MCF 10A (cell line): ENCODE measurements around the gene TNS2. TPM values are rescaled to one million over a fixed set of nuclear protein-coding genes. Genes with fewer than 3 reads are reported as not detected.

Experiments
- BruUV-seq: library from RNA; stranded (reverse); fragments of 400-500 nt; replicated peaks from 2 replicates; lab custom pipeline; 2021; lab: Mats Ljungman, UMichigan
- CTCF ChIA-PET: fragments of 300-600 bp; sonication (Branson Sonifier 250); formaldehyde crosslinking; extraction: SDS; loops from one replicate; lab custom pipeline; 2021; ENCODE audit warnings: antibody characterized with exemption, inconsistent platforms; lab: Yijun Ruan, JAX
- POLR2A ChIA-PET: fragments of 300-600, 350-650 bp; sonication (Branson Sonifier 250); formaldehyde crosslinking; extraction: SDS; loops from one replicate; lab custom pipeline; 2020; ENCODE audit warnings: antibody characterized with exemption, inconsistent platforms; lab: Yijun Ruan, JAX
- DNase-seq: peaks from one replicate; pipeline ENCODE4 v3.0.0-alpha.2; 2018; ENCODE audit not compliant: unreplicated experiment
- H3K27ac Mint-ChIP-seq: one replicate; pipeline ENCODE4 v1.8.0; 2022; ENCODE audit warnings: mild to moderate bottlenecking, low read depth, mixed read lengths; ENCODE audit not compliant: unreplicated experiment
- H3K27me3 Mint-ChIP-seq: one replicate; pipeline ENCODE4 v1.8.0; 2022; ENCODE audit warnings: mixed read lengths; ENCODE audit not compliant: insufficient read depth, unreplicated experiment
- H3K36me3 Mint-ChIP-seq: one replicate; pipeline ENCODE4 v1.8.0; 2022; ENCODE audit warnings: mild to moderate bottlenecking, moderate library complexity, mixed read lengths; ENCODE audit not compliant: insufficient read depth, unreplicated experiment
- H3K4me1 Mint-ChIP-seq: one replicate; pipeline ENCODE4 v1.8.0; 2022; ENCODE audit warnings: mixed read lengths; ENCODE audit not compliant: insufficient read depth, unreplicated experiment
- H3K4me3 Mint-ChIP-seq: one replicate; pipeline ENCODE4 v1.8.0; 2022; ENCODE audit warnings: mild to moderate bottlenecking, moderate library complexity, mixed read lengths; ENCODE audit not compliant: unreplicated experiment
- H3K9me3 Mint-ChIP-seq: one replicate; pipeline ENCODE4 v1.8.0; 2022; ENCODE audit warnings: mixed read lengths; ENCODE audit not compliant: unreplicated experiment
- CTCF ChIP-seq: fragments of 200-600 bp; IDR thresholded peaks from one replicate; pipeline ENCODE4 v1.8.0; 2022; ENCODE audit warnings: antibody characterized with exemption, mild to moderate bottlenecking; ENCODE audit not compliant: unreplicated experiment
- intact Hi-C: fragments of 100-400 bp; cut with micrococcal nuclease; formaldehyde crosslinking; loops from 2 replicates; pipeline ENCODE4 v1.14.1; 2022
- total RNA-seq: library from RNA; stranded (reverse); gene quantifications from 2 replicates; pipeline ENCODE4 v1.2.3, GENCODE V29; 2022

Gene TNS2
- total RNA-seq, 1 experiment from 2014 or later: 22.3 TPM

- Mint-ChIP-seq H3K36me3 (peaks cover 40% of the 10 kb centered on the region), H3K4me3 (no peak overlapping the region), H3K27ac (no peak overlapping the region), H3K4me1 (peaks cover 11% of the 10 kb centered on the region), H3K27me3 (no peaks in the 10 kb centered on the region), H3K9me3 (no peaks in the 10 kb centered on the region)
- intact Hi-C loops: no loop called here
- BruUV-seq: no TSS peak
- ChIA-PET POLR2A (interaction anchor here (0.8 to 1.9 kb wide), 3 partner anchors 10 to 160 kb away, joined by 3 to 14 read pairs (median 6); no protein-coding TSS in a partner anchor), CTCF (interaction anchor here (0.5 to 2.7 kb wide), 5 partner anchors 8 to 234 kb away, joined by 3 to 25 read pairs (median 4); no protein-coding TSS in a partner anchor)
- no peak for TF ChIP-seq CTCF
- DNase-seq: no peak
Observed at GRCh38 chr12:53057816-53058500, 8.1 kb downstream of the TNS2 start.

GRCh38 chr12:53058674-53059433, 9.0 kb downstream of the TNS2 start:
- Mint-ChIP-seq H3K27ac (no peak overlapping the region), H3K27me3 (no peaks in the 10 kb centered on the region), H3K4me3 (no peak overlapping the region), H3K4me1 (peaks cover 5% of the 10 kb centered on the region), H3K9me3 (no peaks in the 10 kb centered on the region), H3K36me3 (peaks cover 42% of the 10 kb centered on the region)
- no TSS peak for BruUV-seq
- no peak for TF ChIP-seq CTCF
- CTCF ChIA-PET: interaction anchor here (0.6 to 15.4 kb wide), 4 partner anchors 11 to 50 kb away, joined by 3 to 267 read pairs (median 4); partner anchors contain the start of genes IGFBP6 and SOAT2
- POLR2A ChIA-PET: interaction anchor here (1.2 to 1.6 kb wide), 2 partner anchors 10 to 40 kb away, joined by 4 to 6 read pairs; no protein-coding TSS in a partner anchor
- no peak for DNase-seq
- intact Hi-C loops: no loop called here

DNA sequence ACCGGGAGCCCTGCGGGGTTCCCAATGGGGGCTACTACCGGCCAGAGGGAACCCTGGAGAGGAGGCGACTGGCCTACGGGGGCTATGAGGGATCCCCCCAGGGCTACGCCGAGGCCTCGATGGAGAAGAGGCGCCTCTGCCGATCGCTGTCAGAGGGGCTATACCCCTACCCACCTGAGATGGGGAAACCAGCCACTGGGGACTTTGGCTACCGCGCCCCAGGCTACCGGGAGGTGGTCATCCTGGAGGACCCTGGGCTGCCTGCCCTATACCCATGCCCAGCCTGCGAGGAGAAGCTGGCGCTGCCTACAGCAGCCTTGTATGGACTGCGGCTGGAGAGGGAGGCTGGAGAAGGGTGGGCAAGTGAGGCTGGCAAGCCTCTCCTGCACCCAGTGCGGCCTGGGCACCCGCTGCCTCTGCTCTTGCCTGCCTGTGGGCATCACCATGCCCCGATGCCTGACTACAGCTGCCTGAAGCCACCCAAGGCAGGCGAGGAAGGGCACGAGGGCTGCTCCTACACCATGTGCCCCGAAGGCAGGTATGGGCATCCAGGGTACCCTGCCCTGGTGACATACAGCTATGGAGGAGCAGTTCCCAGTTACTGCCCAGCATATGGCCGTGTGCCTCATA, 9.7 kb downstream of the TNS2 start:
- no peak overlapping the region for H3K27ac Mint-ChIP-seq
- H3K36me3 Mint-ChIP-seq: peaks cover 43% of the 10 kb centered on the region
- ChIA-PET CTCF (interaction anchor here (0.6 to 15.4 kb wide), 4 partner anchors 12 to 51 kb away, joined by 3 to 267 read pairs (median 4); partner anchors contain the start of genes IGFBP6 and SOAT2), POLR2A (interaction anchor here (1.2 kb wide), 1 partner anchor 11 kb away, joined by 4 read pairs; no protein-coding TSS in a partner anchor)
- H3K9me3 Mint-ChIP-seq: no peaks in the 10 kb centered on the region
- intact Hi-C loops: no loop called here
- H3K27me3 Mint-ChIP-seq: no peaks in the 10 kb centered on the region
- BruUV-seq: no TSS peak
- DNase-seq: no peak
- no peak for TF ChIP-seq CTCF
- H3K4me3 Mint-ChIP-seq: no peak overlapping the region
- H3K4me1 Mint-ChIP-seq: no peaks in the 10 kb centered on the region
